ENCODE measurements around the gene H6PD. TPM values are rescaled to one million over a fixed set of nuclear protein-coding genes. Genes with fewer than 3 reads are reported as not detected.

Gene H6PD
- total RNA-seq, 1 donor from 2014 or later = 23.9 TPM

DNA sequence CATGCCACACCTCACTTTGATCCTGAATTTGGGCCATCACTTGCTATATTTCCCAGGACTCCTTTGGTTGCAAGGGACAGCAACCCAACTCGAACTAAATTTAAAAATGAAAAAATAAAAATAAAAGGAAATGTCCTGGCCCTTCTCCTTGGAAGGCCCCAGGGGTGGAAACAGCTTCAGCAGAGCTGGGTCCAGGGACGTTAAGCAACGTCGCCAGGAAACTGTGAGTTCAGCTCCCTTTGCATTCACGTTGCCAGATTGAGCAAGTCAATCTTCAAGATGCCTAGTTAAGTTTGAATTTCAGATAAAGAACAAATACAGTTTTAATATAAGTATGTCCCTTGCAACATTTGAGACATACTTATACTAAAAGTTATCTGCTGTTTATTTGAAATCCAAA lies 43.5 kb downstream of the H6PD start:
- no peak overlapping the region for H3K4me3 Mint-ChIP-seq
- H3K36me3 Mint-ChIP-seq (ENCODE audit: low read depth) = no peaks in the 10 kb centered on the region
- no peaks in the 10 kb centered on the region for H3K9me3 Mint-ChIP-seq
- H3K27ac Mint-ChIP-seq (ENCODE audit: unreplicated experiment) = no peak overlapping the region
- peaks cover 4% of the 10 kb centered on the region for H3K27me3 Mint-ChIP-seq (ENCODE audit: low read depth)
- no peak for DNase-seq (ENCODE audit: low read depth, low spot score)
- TF ChIP-seq, protein P1, sequence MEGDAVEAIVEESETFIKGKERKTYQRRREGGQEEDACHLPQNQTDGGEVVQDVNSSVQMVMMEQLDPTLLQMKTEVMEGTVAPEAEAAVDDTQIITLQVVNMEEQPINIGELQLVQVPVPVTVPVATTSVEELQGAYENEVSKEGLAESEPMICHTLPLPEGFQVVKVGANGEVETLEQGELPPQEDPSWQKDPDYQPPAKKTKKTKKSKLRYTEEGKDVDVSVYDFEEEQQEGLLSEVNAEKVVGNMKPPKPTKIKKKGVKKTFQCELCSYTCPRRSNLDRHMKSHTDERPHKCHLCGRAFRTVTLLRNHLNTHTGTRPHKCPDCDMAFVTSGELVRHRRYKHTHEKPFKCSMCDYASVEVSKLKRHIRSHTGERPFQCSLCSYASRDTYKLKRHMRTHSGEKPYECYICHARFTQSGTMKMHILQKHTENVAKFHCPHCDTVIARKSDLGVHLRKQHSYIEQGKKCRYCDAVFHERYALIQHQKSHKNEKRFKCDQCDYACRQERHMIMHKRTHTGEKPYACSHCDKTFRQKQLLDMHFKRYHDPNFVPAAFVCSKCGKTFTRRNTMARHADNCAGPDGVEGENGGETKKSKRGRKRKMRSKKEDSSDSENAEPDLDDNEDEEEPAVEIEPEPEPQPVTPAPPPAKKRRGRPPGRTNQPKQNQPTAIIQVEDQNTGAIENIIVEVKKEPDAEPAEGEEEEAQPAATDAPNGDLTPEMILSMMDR (conservative IDR thresholded peaks at IDR 0.05) = no peak
- H3K4me1 Mint-ChIP-seq = peaks cover 12% of the 10 kb centered on the region

DNA sequence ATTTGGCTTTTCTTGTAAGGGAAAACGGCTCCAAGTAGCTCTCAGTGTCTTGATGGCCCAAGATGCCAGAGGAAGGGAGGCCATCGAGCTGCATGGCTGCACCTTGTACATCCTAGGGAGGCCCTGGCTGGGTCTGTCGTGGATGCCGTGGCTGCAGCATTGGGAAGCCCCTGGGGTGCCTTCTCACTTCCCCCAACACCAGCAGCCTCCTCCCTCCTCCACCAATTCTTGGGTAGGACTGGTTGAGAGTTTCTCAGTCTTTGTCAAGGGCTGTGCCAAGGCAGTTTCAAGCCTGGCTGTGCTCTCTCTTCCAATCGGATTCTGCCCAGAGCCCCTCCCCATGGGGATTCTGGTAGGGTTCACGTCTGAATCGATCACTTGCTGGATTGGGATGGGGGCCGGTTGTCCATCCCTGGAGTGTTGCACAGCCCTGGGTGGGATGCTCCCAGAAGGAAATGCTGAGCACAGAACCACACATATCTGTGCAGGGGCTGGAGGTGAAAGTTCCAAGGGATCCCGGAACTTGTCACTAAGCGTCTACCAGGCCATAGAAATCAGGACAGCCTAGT lies 44.1 kb downstream of the H6PD start:
- H3K27me3 Mint-ChIP-seq (ENCODE audit: low read depth) = peaks cover 4% of the 10 kb centered on the region
- no peak overlapping the region for H3K27ac Mint-ChIP-seq (ENCODE audit: unreplicated experiment)
- peaks cover 12% of the 10 kb centered on the region for H3K4me1 Mint-ChIP-seq

DNA sequence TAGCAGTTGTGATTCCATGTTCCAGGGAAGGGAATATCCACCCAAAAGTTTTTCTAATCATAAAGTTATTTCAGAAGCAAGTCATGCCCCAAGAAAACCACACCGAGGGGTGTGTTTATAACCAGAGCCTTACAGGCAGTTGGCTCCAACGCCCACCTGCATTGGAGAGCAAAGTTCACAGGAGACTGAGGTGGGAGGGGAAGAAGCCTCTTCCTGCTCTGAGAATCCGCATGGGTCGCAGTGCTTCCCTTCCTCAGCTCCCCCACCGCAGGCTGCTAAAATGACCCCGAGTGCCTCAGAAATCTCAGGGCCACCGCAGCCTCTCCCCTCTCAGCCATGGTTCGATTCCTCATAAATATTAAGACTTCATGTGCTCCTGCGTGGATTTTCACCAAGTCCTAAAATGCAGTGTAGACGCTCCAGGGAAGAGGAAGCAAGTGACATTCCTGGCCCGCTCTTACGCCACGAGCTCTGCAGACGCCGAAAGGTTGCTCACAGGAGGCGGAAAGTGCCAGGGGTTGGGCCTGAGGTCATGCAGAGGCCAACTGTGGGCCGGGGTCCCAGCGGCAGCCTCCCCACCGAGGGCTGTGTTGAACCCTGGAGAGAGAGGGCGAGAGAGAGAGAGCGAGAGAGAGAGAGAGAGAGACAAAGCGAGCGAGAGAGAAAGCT lies 44.7 kb downstream of the H6PD start:
- Mint-ChIP-seq H3K4me3 (no peak overlapping the region), H3K27ac (ENCODE audit: unreplicated experiment) (no peak overlapping the region), H3K36me3 (ENCODE audit: low read depth) (no peaks in the 10 kb centered on the region)

More for the DNA sequence above, 44.1 kb downstream of the H6PD start:
- Mint-ChIP-seq H3K4me3 (no peak overlapping the region), H3K9me3 (no peaks in the 10 kb centered on the region), H3K36me3 (ENCODE audit: low read depth) (no peaks in the 10 kb centered on the region)
- TF ChIP-seq, protein P1 (conservative IDR thresholded peaks at IDR 0.05) = no peak
- no peak for DNase-seq (ENCODE audit: low read depth, low spot score)

DNA sequence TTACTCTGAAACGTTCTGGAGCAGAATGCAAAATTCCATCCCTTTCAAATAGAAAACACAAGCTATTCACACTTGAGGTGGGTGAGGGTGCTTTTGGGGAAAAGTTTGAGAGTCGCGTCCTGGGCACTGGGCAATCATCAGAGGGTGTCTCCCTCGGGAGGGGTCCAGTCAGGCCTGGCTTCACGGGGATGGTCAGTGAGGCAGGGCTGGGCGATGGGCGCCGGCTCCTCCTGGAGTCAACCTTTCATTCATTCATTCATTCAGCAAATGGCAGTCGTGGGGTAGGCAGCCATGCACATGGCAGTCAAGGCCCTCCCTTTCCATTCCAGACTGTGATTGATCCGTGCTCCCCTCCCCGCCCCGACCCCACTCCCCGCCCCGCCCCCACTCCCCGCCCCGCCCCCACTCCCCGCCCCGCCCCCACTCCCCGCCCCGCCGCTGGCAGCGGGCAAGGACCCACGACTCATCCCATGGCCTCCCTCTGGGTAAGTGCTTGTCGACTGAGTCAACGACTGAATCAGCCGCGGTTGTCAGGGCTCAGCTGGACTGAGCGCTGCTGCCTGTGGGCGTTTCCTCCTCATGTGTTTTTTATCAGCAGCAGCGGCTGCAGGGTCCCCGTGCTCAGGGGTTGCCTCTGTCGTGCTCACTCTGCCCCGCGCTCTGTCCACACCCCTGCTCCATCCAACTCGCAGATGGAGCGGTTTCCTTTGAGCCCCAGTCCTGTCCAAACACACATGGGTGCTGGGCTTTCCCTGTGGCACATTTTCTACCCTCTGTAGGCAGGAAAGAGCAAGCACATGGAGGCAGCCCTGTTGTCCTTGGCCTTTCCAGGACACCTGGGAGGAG lies 45.7 kb downstream of the H6PD start:
- H3K27ac Mint-ChIP-seq (ENCODE audit: unreplicated experiment) = no peak overlapping the region
- no peaks in the 10 kb centered on the region for H3K36me3 Mint-ChIP-seq (ENCODE audit: low read depth)
- H3K9me3 Mint-ChIP-seq = peaks cover 1% of the 10 kb centered on the region
- H3K4me1 Mint-ChIP-seq = peaks cover 12% of the 10 kb centered on the region
- peaks cover 4% of the 10 kb centered on the region for H3K27me3 Mint-ChIP-seq (ENCODE audit: low read depth)
- H3K4me3 Mint-ChIP-seq = no peak overlapping the region
- TF ChIP-seq, protein P1 (conservative IDR thresholded peaks at IDR 0.05) = no peak
- no peak for DNase-seq (ENCODE audit: low read depth, low spot score)

More for the DNA sequence above, 44.7 kb downstream of the H6PD start:
- Mint-ChIP-seq H3K4me1 (peaks cover 12% of the 10 kb centered on the region), H3K27me3 (ENCODE audit: low read depth) (peaks cover 4% of the 10 kb centered on the region), H3K9me3 (no peaks in the 10 kb centered on the region)
- DNase-seq (ENCODE audit: low read depth, low spot score) = no peak
- TF ChIP-seq, protein P1 (conservative IDR thresholded peaks at IDR 0.05) = no peak

DNA sequence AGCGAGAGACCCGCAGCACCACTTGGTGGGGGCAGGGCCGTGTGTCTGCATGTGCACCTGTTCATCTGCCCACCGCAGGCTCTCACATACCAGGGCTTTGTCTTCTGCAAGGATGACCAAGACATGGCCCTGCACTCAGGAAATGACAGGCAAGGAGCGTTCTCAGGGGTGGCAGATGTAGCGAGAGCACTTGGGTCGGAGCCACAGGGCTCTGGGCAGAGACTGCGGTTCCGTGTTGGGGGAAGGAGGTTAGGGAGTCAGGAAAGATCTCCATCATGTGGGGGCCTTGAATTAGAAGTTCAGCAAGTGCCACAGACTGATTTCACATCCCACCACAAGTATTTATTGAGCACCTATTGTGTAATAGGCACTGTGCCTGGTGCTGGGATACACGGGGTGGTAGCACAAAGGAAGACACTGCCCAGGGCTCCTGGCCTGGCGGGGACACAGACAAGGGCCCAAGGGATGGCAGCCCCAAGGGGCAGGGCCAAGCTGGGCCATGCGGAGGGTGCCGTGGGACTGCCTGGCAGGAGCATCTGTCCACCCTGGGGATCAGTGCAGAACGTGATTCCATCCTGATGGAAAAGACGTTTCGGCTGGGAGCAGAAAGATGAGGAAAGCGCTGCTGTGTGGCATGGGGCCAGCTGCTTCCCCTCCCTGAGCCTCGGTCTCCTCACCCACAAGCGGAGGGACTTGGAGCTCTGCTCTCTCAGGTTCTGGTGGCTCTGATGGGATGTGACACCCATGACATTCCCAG lies 46.7 kb downstream of the H6PD start:
- TF ChIP-seq, protein P1 (conservative IDR thresholded peaks at IDR 0.05) = no peak
- H3K4me1 Mint-ChIP-seq = peaks cover 12% of the 10 kb centered on the region
- H3K27ac Mint-ChIP-seq (ENCODE audit: unreplicated experiment) = no peak overlapping the region
- no peak for DNase-seq (ENCODE audit: low read depth, low spot score)
- peaks cover 10% of the 10 kb centered on the region for H3K27me3 Mint-ChIP-seq (ENCODE audit: low read depth)
- peaks cover 4% of the 10 kb centered on the region for H3K9me3 Mint-ChIP-seq
- H3K4me3 Mint-ChIP-seq = no peak overlapping the region
- H3K36me3 Mint-ChIP-seq (ENCODE audit: low read depth) = peaks cover 2% of the 10 kb centered on the region
